Stimulated activated CD4-positive, alpha-beta T cell treated with anti-CD3 and anti-CD28 coated beads, Interleukin-4, amount 100 ng/mL, for 48 hours (primary cell): ENCODE data around the gene MSI2.

Source experiments
- DNase-seq, 2 donors: peaks; one replicate each; pipeline ENCODE4 v3.0.0-alpha.2; 2020; ENCODE audit warnings: low read depth in 2 of 2

The MSI2 gene

DNA sequence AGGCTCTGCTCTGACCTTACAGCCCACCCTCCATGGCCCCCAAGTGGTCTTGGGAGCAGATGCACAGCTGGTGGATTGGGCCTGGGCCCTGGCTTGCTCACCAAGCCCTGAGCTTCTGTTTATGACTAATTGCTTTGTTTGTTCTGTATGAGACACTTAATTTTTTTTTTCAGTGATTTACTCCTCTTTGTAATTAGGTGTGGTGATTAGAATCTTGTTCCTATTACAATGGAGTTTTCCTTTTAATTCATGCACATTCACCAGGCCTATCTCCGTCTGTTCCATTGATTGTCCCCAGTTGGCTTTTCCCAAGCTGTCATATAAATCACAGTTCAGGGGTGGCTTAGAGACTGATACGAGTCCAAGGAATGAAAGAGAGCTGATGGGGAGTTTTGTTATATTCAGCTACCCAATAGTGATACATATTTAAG lies 246.5 kb downstream of the MSI2 start:
- no peak for DNase-seq

DNA sequence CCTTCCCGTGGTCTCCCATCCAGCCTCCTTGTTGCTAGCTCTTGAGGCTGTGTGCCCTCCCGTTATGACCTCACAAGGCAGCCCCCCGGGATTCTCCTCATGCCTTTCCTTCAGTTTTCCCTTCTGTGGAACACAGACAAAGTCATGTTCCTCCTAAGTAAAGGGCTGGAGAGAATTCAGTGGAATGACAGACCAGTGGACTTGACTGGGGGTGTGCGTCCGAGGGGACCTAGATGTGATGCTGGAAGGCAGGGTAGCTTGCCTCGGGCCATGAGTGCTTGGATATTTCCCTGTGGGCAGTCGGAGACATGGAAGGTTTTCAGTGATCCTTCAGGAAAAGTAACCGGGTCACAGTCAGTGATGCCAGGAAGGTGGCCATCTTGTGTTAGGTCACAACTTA lies 247.9 kb downstream of the MSI2 start:
- no peak for DNase-seq

DNA sequence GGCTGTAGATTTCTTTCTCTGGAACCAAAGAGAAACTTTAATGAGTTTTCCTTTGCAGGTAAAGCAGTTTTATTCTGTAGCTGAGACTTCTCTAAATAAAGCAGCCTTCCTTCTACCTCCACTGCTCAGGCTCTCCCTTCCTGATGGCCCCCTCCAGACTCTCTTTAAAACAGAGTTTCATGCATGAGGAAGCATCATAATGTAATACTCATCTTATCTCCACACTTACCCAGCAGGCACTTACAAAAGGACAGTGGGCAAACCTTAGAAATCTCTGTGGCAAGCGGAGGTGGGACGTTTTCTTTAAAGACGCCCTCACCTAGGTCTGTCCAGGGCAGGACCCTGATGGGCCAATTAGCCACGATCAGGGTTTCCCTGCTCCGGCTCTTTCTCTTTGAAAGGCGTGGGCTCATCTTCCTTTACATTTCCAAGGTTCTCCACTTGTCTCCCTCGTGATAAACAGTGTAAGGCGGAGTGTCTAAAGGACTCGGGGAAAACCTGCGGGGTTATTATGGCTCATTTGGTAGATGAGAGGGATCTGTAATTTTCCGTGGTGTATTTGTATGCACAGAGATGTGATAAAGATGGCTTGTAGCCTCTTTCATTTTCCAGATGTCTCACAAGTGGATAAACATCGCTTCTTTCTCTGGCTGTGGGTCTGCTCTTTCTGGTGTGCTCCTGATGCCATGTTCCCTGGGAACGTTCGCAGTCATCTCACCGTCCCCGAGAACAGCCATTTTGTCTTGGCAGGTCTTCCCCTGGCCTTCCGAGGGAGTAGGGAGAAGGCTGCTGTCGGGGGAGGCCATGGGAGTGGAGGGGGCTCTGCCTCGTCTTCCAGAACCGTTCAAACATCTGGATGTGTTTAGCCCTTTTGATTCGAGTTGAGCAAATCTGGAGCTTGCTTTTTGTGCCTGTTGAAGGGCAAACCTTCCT lies 249.8 kb downstream of the MSI2 start:
- DNase-seq: no peak

DNA sequence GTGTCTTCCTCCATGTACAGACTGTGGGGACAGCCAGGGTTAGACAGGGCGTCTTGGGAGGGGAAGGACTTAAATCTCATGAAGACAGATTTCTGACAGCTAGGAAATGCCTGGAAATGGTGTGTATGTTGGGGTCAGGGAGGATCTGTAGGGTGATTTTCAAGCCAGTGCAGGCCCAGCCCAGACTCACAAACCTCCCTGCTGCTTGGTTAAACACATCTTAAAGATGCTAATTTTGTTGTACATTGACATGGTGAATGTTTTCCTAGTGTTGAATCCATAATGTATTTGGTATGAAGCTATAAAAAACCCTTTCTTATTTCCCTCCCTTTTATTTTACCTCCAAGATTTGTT lies 250.4 kb downstream of the MSI2 start:
- DNase-seq: no peak

DNA sequence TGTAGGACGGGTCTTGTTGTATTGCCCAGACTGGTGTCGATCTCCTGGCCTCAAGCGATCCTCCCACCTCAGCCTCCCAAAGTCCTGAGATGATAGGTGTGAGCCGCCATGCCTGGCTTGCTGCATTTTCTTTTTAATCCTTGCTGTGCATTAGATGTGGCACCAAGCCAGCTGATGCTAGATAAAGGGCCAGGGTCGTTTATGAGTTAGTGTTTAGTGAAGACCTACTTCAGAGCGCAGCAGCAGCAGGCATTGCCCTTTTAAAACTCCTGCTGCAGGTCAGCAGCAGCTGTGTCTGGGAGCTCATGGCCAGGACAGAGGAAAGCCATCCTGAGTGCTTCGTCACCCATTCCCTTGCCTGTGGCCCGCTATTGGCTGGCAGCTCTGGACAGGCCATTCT lies 251.5 kb downstream of the MSI2 start:
- DNase-seq: no peak

DNA sequence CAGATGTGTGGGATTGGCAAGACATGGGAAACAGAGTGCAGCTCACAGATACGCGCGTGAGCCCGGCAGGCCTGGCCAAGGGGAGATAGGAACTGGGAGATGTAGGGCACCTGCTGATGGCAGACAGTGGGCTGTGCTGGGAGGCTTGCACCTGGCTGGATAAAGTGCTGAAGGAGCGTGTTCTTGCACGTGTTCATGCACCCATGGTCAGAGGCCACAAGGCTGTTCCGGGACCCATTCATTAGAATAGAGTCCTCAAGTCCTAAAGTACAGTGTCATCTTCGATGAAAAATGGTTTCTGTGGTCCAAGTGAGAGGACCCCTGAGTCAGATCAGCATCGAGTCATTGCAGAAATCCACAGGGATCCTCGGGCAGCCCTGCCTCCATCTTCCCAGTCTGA lies 252.3 kb downstream of the MSI2 start:
- DNase-seq: no peak

DNA sequence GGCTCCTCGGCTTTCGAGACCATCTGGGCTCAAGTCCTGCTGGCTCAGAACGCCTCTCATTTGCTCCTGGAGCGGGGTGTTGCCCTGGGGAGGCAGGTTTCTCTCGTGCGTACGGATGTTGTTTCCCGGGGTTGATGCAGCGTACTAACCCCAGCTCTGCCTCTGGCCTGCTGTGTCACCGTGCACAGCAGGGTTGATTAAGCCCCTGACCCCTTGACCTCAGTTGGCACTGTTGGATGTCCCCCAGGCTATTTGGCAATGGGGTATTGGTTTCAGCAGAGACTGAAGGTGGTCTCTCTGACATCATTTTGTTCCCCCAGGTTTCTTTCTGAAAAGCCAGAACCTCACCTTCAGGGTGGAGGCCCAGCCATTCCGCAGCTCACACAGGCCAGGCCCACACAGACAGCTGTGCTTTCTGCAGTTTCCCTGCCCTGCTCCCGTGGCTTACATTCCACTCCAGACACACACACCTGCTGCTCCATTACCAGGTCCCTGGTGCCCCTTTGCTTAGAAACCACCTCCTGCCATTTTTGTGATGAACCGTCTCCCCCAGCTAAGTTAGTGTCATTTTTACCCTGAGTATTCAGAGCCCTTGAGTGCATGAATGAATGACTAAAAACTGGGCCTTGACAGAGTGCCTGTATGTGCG lies 255.3 kb downstream of the MSI2 start:
- no peak for DNase-seq

DNA sequence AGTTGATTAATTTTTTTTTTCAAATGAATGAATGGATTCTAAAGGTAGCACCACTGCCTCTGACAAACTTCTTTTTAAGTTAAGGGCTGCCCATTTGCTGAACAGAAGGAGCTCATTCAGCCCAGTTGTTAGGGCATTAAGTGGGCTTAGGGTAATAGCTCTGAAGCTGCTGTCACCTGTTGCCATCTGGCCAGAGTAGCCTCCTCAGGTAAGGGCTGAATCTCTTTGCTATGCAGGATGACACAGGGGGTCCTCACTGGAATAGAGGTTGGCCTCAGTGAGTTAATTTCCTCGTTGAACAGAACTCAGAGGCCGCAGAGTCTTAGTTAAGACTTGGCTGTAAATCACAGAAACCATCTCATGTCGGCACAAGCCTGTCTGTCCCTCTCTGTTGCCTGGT lies 255.9 kb downstream of the MSI2 start:
- no peak for DNase-seq

DNA sequence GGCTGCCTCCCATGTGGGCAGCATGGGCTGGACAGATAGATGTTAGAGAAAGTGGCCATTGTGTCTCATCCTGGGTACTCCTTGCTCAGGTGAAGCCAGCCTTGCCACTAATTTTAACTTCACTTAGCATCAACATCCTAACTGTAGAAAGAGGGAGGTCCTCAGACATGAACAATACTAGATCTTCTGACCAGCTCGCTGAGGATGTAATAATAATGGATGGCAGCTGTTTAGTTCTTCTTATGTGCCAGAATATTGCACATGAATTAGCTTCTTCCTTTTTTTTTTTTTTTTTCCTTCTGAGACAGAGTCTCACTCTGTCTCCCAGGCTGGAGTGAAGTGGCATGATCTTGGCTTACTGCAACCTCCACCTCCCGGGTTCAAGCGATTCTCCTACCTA lies 256.4 kb downstream of the MSI2 start:
- no peak for DNase-seq

DNA sequence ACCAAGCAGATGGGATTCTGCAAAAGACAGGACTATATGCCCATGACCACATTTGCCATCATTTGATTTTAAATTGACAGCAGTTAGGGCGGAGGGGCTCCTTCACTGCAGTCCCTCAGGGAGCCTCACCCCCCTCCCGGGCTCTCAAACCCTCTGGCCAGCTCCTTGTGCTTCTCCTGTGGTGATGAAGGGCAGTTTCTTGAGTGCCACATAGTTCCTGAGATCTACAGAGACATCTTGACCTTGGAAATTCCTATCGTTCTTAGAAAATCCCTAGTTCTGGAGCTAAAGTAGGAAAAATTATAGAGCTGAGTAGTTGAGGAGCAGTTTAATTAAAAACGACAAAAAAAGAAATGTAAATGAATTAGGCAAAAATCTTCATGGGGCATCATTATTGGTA lies 257.2 kb downstream of the MSI2 start:
- no peak for DNase-seq

DNA sequence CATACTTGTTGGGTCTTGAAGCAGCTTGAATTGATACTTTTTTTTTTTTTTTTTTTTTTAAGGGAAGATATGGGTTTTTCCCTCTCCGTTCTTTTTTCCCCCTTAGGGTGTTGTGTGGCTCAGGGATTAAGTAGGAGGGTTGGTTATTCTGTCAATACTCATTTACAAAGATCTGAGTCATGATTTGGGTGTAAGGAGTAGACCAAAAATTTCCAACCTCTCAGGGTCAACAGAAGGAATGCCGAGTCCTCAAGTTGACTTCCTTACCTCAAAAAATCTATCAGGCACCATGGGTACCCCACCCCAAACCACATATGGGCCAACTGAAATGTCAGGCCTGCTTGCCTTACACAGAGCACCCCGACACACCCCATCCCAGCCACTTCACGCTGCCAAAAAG lies 258.3 kb downstream of the MSI2 start:
- DNase-seq: no peak

DNA sequence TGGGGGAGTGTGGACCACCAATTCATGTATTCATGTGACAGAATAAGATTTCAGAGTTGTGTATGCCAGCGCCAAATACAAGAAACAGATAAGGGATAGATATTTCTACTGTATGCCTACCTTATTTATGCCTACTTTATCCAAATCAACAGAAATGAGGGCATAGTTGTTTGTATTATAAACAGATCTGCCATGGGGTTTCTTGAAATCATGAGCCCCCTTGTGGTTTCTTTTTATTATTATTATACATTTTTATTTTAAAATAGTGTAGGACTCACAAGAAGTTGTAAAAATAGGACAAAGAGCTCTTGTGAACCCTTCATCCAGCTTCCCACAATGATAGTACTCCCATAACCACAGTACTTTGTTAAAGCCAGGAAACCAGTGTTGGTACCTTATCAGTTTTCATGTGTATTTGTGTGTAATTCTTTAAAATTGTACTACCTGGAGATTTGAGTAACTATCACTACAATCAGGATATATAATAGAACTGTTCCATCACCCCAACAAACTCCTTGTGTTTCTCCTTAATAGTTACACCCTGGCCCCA lies 259.4 kb downstream of the MSI2 start:
- DNase-seq: no peak

DNA sequence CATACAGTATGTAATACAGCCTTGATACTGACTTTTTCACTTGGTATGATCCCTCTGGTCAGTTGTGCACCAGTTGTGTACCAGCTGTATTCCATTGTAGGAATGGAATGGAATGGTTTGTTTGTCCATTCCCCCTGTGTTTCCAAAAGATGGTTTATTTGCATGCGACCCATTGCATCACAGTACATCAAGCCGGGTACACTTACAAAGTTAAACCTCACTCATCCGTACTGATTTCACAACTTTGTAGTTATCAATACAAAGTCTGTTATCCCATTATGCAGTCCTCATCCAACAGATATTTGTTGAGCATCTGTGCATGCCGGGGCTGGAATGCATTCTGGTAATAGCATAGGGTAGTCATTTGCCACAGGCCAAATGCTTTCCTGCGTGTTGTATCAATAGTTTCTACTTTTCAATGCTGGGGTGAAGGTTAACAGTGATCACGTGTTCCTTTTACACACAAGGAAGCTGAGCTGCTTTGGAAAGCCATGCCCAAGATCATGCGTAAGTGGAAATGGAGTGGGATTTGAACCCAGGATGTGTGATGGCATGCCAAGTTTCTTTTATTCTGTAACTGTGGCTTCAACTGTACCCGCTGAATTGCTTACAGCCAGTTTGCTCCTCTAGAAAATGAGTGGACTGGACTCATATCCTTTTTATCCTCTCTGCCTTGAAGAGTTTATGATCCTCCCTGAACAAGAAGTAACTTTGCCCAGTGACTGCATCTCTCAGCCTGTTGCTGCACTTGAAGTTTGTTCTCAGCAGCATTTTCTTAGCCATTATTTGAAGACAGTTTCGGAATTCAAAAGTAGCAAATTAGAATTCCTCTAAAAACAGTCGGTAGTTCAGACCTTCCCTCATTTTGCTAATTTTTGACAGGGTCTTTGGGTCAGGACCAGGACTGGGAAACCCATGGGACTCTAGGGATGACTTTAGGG lies 260.2 kb downstream of the MSI2 start:
- DNase-seq: no peak

DNA sequence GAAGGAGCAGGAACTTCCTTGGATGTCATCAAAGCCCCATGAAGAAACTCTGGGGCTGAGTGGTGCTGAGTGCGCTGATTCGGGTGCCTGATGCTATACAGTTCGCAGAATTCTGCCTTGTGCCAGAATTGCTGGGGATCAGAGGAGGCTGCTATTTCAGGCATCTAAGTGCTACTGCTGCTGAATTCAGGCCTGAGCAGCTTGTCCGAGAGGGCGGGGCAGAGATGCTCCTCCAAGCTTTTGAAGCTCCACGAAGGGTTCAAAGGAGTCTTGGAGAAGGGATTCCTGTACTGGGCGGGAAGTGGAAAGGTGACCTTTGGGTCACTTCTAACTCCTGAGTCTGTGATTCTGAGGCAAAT lies 260.9 kb downstream of the MSI2 start:
- DNase-seq: no peak

DNA sequence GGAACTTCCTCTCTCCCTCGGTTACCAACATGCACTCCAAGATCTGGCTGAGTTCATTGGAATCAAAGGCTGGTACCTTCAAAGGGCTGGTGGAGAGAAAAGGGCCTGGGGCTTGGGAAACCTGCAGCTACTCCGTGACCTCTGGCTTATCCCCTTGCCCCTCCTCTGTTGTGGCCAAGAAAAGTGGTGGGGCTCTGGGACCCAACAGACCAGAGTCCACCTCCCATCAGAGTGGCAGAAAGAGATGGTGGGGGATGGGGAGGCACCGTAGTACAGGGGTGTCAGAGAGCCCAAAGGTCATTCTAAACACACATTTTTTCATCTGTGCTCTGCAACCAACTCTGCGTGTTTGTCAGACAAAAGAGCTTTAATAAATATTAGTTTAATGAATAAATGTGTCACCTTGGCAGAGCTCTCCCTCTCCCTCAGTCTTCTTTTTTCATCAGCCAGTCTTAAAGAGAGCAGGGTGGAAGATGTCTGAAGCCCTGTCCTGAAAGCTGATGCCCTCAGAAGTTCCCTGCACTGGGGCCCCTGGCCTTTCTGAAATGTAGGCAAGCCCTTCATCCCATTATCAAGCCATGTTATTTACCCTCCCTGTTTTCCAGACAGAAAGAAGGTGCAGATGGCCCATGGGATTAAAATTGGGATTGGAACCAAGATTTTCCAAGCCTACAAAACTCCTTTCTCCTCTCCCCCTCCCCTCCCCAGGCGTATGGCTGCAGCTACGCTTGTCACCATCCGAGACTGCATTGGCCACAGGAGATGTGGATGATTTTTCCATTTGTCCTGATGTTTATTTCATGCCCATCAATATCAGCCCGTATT lies 261.5 kb downstream of the MSI2 start:
- no peak for DNase-seq

DNA sequence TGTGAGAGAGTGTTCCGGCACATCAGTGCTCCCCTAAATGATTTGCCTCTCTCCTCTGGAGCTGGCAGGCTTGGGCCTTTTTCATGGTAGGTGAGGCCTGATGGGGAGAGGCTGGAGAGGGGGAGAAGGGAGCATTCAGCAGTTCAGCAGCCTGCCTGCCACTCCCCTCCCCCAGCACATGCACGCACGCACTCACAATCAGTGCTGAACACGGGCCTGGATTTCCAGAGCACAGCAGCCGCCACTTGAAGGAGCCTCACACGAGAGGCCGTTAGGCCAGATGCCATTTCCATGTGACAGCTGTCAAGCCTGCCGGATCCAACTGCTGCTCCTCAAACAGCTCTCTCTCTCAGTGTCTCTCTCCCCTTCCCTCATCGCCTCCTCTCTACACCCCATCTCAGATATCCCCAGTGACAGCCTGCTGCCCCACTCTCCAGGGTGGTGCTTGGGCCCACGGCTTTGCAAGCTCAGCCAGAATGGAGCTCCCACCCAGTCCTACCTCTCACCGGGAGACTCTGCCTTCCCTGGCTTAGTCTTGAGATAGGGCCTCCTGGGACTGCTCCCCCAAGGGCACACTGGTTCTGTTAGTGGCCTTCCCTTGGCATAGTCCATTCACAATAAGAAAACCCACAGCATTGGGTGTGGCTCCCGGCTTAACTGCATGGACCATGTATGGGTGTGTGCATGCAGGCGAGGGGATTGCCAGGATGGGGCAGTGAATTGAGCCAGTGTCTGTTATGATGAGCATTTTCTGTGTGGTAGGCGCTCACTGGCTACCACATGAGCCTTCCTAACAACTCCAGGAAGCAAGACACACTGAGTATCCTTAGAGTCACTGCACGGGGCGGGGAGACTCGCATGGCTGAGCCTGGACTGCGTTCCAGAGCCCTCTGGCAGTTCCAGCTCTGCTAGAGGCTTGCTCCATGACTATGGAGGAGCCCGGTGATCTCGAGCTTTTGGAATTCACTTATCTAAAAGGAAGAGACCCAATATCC lies 262.6 kb downstream of the MSI2 start:
- no peak for DNase-seq

DNA sequence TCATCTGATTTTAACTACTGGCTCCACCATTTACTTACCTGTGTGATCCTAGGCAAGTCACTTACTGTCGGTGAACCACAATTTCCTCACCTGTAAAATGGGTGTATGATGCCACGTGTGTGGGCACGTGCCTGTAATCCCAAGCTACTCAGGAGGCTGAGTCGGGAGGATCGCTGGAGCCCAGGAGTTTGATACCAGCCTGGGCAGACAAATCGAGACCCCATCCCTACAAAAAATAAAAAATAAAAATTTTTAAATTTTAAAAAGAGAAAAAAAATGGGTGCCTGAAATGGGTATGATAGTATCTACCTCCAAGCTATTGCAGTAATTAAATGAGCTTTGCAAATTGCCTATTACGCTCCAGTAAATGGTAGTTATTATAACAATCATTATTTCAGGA lies 263.5 kb downstream of the MSI2 start:
- no peak for DNase-seq

DNA sequence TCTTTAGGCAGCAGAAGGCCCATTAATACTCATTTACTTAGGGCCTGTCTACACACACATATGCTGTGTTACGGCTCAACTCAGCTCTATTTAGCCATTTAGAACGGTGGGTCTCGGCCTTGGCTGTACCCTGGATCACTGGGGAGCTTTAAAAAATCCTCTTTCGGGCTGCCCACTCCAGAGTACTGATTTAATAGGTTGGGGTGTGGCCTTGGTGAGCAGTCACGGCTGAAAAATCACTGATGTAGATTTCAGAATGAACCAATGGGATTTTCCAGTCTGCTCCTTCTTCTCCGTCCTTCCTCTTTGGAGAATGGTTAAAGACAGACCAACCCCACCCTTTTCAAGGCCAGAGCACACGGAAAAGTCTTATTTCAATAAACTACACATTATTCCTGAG lies 265.3 kb downstream of the MSI2 start:
- DNase-seq: no peak

DNA sequence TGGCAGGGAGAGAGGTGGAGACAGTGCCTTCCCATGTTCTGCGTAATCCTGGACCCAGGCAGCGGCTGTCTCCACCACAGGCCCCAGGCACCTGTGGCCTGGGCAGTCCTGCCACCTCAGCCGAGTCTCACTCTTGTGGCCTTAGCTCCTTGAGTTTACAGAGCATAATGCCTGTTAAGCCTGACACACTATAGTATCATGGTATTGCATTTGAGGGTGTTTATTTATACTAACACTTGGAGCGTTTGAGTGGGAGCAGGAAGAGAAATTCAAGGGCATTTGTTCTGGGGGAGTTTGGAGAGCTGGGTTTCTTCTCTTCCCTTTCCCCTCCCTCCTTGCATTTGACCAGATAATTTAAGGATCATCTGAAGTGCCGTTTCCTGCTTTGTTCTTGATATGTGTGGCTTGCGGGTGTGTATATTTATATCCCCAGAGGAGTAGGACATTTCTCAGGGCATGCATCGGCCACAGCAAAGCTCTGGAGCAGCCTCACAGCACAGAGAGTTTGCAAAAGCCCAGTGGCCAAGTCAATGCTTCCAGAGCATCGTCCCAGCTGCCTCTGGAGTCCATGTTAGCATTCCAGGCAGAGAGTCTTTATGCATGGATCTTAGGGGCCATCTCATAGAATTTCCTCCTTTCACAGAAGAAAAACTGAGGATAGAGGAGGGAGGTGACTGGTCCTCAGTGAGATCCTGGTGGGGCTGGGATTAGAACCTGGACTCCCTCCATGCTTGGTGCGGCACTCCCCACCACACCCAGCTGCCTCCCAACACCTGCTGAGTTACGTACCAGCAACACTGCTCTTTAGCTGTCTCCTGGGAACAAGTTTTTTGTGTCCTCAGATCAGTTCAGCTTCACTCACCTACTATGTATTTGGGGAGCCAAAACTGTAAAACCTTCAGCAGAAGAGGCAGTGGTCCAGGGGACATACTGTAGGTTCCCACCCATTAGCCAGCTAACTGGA lies 266.0 kb downstream of the MSI2 start:
- DNase-seq: no peak
